GM19463 (cell line): ENCODE data around the gene STRN4.

Experiments used
- ATAC-seq: cut with Tn5 transposase; IDR thresholded peaks from one replicate; pipeline ENCODE4 v1.9.1; 2021; ENCODE audit warnings: mild to moderate bottlenecking, moderate library complexity; ENCODE audit not compliant: unreplicated experiment

The STRN4 gene

DNA sequence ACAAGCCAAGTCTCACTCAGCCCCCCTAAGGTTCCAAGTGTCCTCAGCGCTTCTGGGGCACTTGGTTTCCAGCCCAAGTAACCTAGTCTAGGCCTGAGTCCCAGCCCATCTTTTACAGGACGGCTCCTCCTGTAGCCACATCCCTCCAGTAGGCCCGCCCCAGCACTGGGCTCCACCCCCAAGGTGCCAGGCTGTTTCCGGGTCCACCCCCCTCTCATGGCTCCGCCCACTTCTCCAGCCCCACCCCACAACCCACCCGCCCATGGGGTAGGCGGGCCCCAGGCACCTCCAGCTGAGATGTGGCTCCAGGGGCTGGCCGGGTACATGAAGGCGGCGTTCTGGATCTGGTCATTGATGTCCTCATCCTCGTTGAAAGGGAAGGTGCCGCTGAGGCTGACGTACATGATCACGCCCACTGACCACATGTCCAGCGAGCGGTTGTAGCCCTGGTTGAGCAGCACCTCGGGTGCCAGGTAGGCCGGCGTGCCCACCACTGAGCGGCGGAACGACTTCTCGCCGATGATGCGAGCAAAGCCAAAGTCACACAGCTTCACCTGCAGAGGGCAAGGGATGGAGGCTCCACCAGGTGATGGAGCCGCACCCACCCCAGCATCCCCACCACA lies 68.0 kb downstream of the STRN4 start:
- no peak for ATAC-seq

DNA sequence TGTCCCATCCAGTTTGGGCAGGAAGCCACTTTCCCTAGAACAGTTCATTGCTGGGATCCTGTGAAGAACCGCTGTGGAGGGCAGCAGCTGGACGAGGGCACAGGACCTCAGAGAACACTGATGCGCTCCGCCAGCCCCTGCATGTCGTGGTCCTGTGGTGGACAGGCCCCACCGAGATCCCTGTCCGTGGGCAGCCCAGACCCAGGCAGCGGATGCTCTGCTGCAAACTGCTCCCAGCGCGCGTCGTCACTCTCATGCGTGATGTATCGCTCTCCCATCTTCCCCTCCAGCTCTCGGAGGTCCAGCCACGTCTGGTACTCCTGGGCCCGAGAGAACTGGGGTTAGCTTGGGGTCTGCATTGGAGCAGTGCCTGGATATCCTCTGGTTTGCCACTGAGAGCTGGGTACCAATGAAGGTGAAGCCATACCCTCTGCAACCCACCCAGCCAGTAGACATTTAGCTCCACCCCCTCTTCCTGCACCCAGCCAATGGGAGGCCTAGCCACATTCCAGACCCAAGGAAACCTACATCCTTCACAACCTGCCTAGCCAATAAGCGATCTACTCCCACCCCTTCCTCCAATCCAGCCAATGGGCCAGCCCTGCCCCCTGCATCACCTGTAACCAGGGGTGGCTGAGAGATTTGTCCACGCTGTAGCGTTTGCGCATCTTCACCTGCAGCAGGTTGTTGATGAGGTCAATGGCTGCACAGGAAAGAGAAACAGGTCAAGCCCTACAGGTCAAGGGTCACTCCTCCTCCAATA lies 71.7 kb downstream of the STRN4 start:
- no peak for ATAC-seq

DNA sequence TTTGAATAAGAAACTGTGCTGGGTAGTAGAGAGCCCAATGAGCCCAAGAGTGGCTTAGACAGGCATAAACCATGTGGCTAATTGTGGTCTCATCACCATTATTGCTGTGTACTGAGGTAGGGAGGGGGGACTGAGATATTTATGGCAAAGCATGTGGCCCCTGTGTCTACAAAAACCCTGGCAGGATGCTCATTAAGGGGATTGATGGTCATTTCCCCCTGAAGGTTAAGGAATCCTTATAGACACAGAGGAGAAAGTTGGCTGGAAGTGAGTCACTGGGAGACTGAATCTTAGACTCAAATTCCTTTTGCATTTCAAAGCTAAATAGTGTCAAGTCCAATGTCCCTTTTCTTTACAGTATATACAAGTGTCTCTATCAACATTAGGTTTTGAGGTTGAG lies 75.4 kb downstream of the STRN4 start:
- ATAC-seq = no peak
